Measurements from ENCODE around the gene HRAS.

The HRAS gene

GRCh38 chr11:567011-567628 lies 31.7 kb upstream of the HRAS start:
- no peak for DNase-seq (ENCODE audit: low spot score)

- DNase-seq (ENCODE audit: low spot score) = no peak
These were observed 30.6 kb upstream of the HRAS start for GRCh38 chr11:565921-566509.

- DNase-seq (ENCODE audit: low spot score) = no peak
These were observed 28.6 kb upstream of the HRAS start for GRCh38 chr11:563812-564578.

- DNase-seq (ENCODE audit: low spot score) = no peak
These were observed 27.9 kb upstream of the HRAS start for GRCh38 chr11:563066-563811.

GRCh38 chr11:562046-562645 lies 26.8 kb upstream of the HRAS start:
- no peak for DNase-seq (ENCODE audit: low spot score)

GRCh38 chr11:561148-562003 lies 26.0 kb upstream of the HRAS start:
- no peak for DNase-seq (ENCODE audit: low spot score)

GRCh38 chr11:560305-561147 lies 25.1 kb upstream of the HRAS start, which contains the start of the genes LMNTD2 and RASSF7:
LMNTD2 (minus strand) TSS chr11:560738; CDS start chr11:560716, 22 bp downstream.
RASSF7 (plus strand) TSS chr11:560970; CDS start chr11:561769, 799 bp downstream.
- peak; percentile 99 for DNase-seq (ENCODE audit: low spot score)

- no peak for DNase-seq (ENCODE audit: low spot score)
These were observed 24.4 kb upstream of the HRAS start for GRCh38 chr11:559712-560304.

- no peak for DNase-seq (ENCODE audit: low spot score)
These were observed 23.7 kb upstream of the HRAS start for GRCh38 chr11:559020-559620.

- DNase-seq (ENCODE audit: low spot score) = no peak
These were observed 23.1 kb upstream of the HRAS start for GRCh38 chr11:558503-558902.

GRCh38 chr11:557328-558132 lies 22.2 kb upstream of the HRAS start:
- no peak for DNase-seq (ENCODE audit: low spot score)

GRCh38 chr11:556662-557256 lies 21.4 kb upstream of the HRAS start:
- DNase-seq (ENCODE audit: low spot score) = no peak

- no peak for DNase-seq (ENCODE audit: low spot score)
These were observed 20.6 kb upstream of the HRAS start for GRCh38 chr11:555780-556661.

GRCh38 chr11:555227-555779 lies 19.9 kb upstream of the HRAS start:
- no peak for DNase-seq (ENCODE audit: low spot score)

- DNase-seq (ENCODE audit: low spot score) = peak; percentile 78
These were observed 19.3 kb upstream of the HRAS start for GRCh38 chr11:554428-555226.

GRCh38 chr11:553988-554340 lies 18.6 kb upstream of the HRAS start:
- DNase-seq (ENCODE audit: low spot score) = no peak
